NCI-H1092 (cell line): ENCODE results near the gene ERCC5.

ENCODE experiments used
- DNase-seq: peaks from one replicate; lab custom pipeline; 2025; lab: John Stamatoyannopoulos, UW

Gene ERCC5

DNA sequence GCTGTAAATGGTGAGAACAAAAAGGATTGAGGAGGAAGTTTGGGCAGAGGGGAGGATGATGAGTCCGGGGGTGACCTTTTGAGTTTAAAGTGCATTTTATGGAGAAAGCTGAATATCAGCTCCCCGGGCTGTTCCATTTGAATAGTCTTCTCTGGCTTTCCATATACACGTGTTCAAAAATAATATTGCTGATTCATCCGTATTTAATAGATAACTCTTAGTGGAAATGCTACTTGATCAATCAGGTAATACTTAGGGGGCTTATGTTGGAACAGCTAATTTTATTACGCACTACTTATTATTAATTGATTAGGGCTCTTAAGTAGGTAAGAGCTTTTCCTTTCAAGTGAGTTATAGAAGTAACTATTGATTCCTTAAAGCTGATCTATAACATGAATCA, 76.4 kb downstream of the ERCC5 start:
- no peak for DNase-seq
